K562 (cell line): ENCODE results near the gene PRC1. TPM values are rescaled to one million over a fixed set of nuclear protein-coding genes. Genes with fewer than 3 reads are reported as not detected.

Experiments
- ARID1B ChIP-seq: fragments of 450-650 bp; IDR thresholded peaks from 2 replicates; pipeline ENCODE4 v1.6.1; 2016; ENCODE audit warnings: antibody characterized with exemption, mild to moderate bottlenecking, inconsistent platforms
- BHLHE40 ChIP-seq: IDR thresholded peaks from 2 replicates; pipeline ENCODE4 v1.6.1; 2011; ENCODE audit warnings: low read length, improper control_type of control experiment
- CBX1 ChIP-seq: sonication (generic); IDR thresholded peaks from 2 replicates; pipeline ENCODE4 v1.6.1; 2016; ENCODE audit warnings: antibody characterized with exemption, low read depth, mild to moderate bottlenecking
- CHCHD3 ChIP-seq: fragments of 250-450 bp; sonication (Bioruptor Pico); IDR thresholded peaks from 2 replicates; pipeline ENCODE4 v2.1.2; 2022; ENCODE audit warnings: mild to moderate bottlenecking
- CREB1 ChIP-seq, 2 experiments: sonication (generic) in 1 of 2; formaldehyde crosslinking in 1 of 2; IDR thresholded peaks; 2 replicates each; pipeline versions ENCODE4 v1.6.1 to v1.8.0; 2012 to 2022; ENCODE audit warnings: inconsistent platforms in 1 of 2, mild to moderate bottlenecking in 1 of 2, missing genetic modification reagents in 1 of 2, moderate library complexity in 1 of 2
- GTF2A2 ChIP-seq: IDR thresholded peaks from 2 replicates; pipeline ENCODE4 v1.6.1; 2016; ENCODE audit warnings: mild to moderate bottlenecking, missing genetic modification characterization, missing compliant biosample characterization
- GTF2E2 ChIP-seq: fragments of 200-800 bp; sonication (Bioruptor generic); IDR thresholded peaks from 2 replicates; pipeline ENCODE4 v1.6.1; 2016; ENCODE audit warnings: missing genetic modification characterization, missing compliant biosample characterization
- HDGF ChIP-seq: fragments of 450-650 bp; IDR thresholded peaks from 2 replicates; pipeline ENCODE4 v1.6.1; 2016
- MIER1 ChIP-seq: fragments of 450-650 bp; IDR thresholded peaks from 2 replicates; pipeline ENCODE4 v1.6.1; 2016; ENCODE audit warnings: antibody characterized with exemption, mild to moderate bottlenecking, low read depth
- MTF1 ChIP-seq: fragments of 250-450 bp; sonication (Bioruptor Pico); IDR thresholded peaks from 2 replicates; pipeline ENCODE4 v1.9.0; 2021; ENCODE audit warnings: moderate library complexity, mild to moderate bottlenecking, inconsistent platforms, borderline replicate concordance
- NCOA4 ChIP-seq: fragments of 450-650 bp; IDR thresholded peaks from 2 replicates; pipeline ENCODE4 v1.6.1; 2018; ENCODE audit warnings: mild to moderate bottlenecking; ENCODE audit not compliant: partially characterized antibody
- NUFIP1 ChIP-seq: fragments of 450-650 bp; IDR thresholded peaks from 2 replicates; pipeline ENCODE4 v1.6.1; 2018; ENCODE audit not compliant: partially characterized antibody
- POLR2AphosphoS5 ChIP-seq: IDR thresholded peaks from 2 replicates; pipeline ENCODE4 v1.6.1; 2011; ENCODE audit warnings: mild to moderate bottlenecking, low read depth, low read length, moderate library complexity; ENCODE audit not compliant: control insufficient read depth, insufficient read depth
- PTBP1 ChIP-seq: fragments of 200-400 bp; formaldehyde crosslinking; IDR thresholded peaks from 2 replicates; pipeline ENCODE4 v1.6.1; 2017; ENCODE audit warnings: low read depth, low read length
- SNRNP70 ChIP-seq: fragments of 200-400 bp; formaldehyde crosslinking; optimal IDR thresholded peaks from 2 replicates; pipeline ENCODE3; 2017; ENCODE audit warnings: low read depth, low read length
- TBL1XR1 ChIP-seq, 2 experiments: IDR thresholded peaks; 2 replicates each; pipeline ENCODE4 v1.6.1; 2012; ENCODE audit warnings: improper control_type of control experiment in 2 of 2, low read length in 2 of 2, mild to moderate bottlenecking in 1 of 2
- TOE1 ChIP-seq, 2 experiments: fragments of 450-650 bp in 1 of 2; sonication (generic) in 1 of 2; formaldehyde crosslinking in 1 of 2; IDR thresholded peaks; 2 replicates each; pipeline versions ENCODE4 v1.7.1 to v1.8.0; 2016 to 2022; ENCODE audit warnings: borderline replicate concordance in 2 of 2, mild to moderate bottlenecking in 2 of 2, antibody characterized with exemption in 1 of 2, inconsistent platforms in 1 of 2, low read depth in 1 of 2, missing genetic modification reagents in 1 of 2, moderate library complexity in 1 of 2
- TSC22D4 ChIP-seq: fragments of 450-650 bp; IDR thresholded peaks from 2 replicates; pipeline ENCODE4 v1.6.1; 2016; ENCODE audit warnings: missing genetic modification characterization, missing biosample characterization, control low read depth
- ZNF140 ChIP-seq: fragments of 250-450 bp; sonication (Bioruptor Pico); IDR thresholded peaks from 2 replicates; pipeline ENCODE4 v1.8.0; 2021; ENCODE audit warnings: moderate library complexity, mild to moderate bottlenecking, inconsistent platforms
- ZNF695 ChIP-seq: fragments of 450-650 bp; formaldehyde crosslinking; IDR thresholded peaks from 2 replicates; pipeline ENCODE4 v1.4.0; 2020; ENCODE audit warnings: mild to moderate bottlenecking, moderate library complexity
- polyA plus RNA-seq, 8 experiments: library from polyadenylated mRNA; depleted of rRNA in 4 of 8; stranded (reverse) in 5 of 8; unstranded in 3 of 8; fragments of >200 nt; fragmentation: Nextera tagmentation in 2 of 8; fragmentation: Illumina TruSeq in 1 of 8; extraction: Ambion mirVana in 2 of 8; extraction: Trizol in 1 of 8; gene quantifications; 2 replicates each; pipeline versions ENCODE4 v1.2.1 to v1.2.3, GENCODE V29; 2011 to 2014; ENCODE audit warnings: inconsistent platforms in 1 of 8, missing spikeins in 1 of 8
- total RNA-seq, 7 experiments: library from RNA; depleted of rRNA in 6 of 7; stranded (reverse); fragments of >200 nt in 6 of 7; fragmentation: Illumina TruSeq in 2 of 7; extraction: Trizol in 2 of 7; gene quantifications; 2 replicates each; pipeline versions ENCODE4 v1.2.1 to v1.2.3, GENCODE V29; 2011 to 2021; ENCODE audit warnings: low replicate concordance in 1 of 7
- TF ChIP-seq, protein P1 (sequence below): fragments of 250-450 bp; sonication (Bioruptor Pico); IDR thresholded peaks from 2 replicates; pipeline ENCODE4 v1.4.0; 2020; ENCODE audit warnings: mild to moderate bottlenecking
- TF ChIP-seq, protein P2 (sequence below): fragments of 200-400 bp; formaldehyde crosslinking; IDR thresholded peaks from 2 replicates; pipeline ENCODE4 v1.6.1; 2017; ENCODE audit warnings: mild to moderate bottlenecking, low read depth, low read length, moderate library complexity
- TF ChIP-seq, protein P3 (sequence below), 2 experiments: fragments of 450-650 bp; conservative IDR thresholded peaks; 2 replicates each; pipeline ENCODE4 v1.6.1; 2017; ENCODE audit warnings: mild to moderate bottlenecking in 2 of 2, moderate library complexity in 2 of 2

Gene PRC1
- total and polyA plus RNA-seq, 9 of the 15 experiments (the other 6 are each of a cell fraction or from before 2014, with no cell fraction given), result 156 to 391 (median 240) TPM

DNA sequence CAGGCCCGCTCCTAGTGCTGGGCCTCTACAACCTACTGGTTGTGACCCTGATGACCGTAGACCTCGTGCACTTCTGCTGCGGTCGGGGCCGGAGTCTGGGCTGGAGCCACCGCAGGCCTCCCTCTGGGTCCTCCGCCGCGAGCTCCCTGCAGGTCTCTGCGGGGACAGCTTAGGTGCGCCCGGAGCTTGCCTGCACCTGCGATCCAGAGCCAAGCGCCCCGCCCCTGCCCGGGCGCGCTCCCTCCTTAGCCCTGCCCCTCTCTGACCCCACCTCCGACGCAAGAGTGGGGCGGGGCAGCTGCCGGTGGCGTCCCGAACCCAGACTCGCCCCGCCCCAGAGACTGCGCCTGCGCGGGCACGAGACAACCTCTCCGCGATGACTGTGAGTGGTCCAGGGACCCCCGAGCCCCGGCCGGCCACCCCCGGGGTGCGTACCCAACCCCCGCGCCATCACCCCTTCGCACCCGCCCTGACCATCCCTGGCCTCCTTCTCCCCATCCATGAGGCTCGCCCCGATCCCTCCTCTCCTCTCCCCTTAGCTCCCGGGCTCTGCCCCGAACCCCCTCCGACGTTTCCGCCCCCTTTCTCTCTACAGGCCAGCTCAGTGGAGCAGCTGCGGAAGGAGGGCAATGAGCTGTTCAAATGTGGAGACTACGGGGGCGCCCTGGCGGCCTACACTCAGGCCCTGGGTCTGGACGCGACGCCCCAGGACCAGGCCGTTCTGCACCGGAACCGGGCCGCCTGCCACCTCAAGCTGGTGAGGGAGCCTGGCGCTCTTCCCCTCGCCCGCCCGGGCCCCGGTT is 59.2 kb downstream of the PRC1 start, which contains the start of gene UNC45A (continued):
- TF ChIP-seq, protein P1, sequence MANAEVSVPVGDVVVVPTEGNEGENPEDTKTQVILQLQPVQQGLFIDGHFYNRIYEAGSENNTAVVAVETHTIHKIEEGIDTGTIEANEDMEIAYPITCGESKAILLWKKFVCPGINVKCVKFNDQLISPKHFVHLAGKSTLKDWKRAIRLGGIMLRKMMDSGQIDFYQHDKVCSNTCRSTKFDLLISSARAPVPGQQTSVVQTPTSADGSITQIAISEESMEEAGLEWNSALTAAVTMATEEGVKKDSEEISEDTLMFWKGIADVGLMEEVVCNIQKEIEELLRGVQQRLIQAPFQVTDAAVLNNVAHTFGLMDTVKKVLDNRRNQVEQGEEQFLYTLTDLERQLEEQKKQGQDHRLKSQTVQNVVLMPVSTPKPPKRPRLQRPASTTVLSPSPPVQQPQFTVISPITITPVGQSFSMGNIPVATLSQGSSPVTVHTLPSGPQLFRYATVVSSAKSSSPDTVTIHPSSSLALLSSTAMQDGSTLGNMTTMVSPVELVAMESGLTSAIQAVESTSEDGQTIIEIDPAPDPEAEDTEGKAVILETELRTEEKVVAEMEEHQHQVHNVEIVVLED (CRISPR knock-in tag), result 0 out of 2 replicates have a peak, but pooled peaks have one; percentile 16
- TF ChIP-seq, protein P2, sequence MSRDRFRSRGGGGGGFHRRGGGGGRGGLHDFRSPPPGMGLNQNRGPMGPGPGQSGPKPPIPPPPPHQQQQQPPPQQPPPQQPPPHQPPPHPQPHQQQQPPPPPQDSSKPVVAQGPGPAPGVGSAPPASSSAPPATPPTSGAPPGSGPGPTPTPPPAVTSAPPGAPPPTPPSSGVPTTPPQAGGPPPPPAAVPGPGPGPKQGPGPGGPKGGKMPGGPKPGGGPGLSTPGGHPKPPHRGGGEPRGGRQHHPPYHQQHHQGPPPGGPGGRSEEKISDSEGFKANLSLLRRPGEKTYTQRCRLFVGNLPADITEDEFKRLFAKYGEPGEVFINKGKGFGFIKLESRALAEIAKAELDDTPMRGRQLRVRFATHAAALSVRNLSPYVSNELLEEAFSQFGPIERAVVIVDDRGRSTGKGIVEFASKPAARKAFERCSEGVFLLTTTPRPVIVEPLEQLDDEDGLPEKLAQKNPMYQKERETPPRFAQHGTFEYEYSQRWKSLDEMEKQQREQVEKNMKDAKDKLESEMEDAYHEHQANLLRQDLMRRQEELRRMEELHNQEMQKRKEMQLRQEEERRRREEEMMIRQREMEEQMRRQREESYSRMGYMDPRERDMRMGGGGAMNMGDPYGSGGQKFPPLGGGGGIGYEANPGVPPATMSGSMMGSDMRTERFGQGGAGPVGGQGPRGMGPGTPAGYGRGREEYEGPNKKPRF, result no peak
- peak; percentile 87 for TF ChIP-seq BHLHE40
- TF ChIP-seq TOE1 (IDR thresholded peaks at IDR 0.05; ENCODE audit: borderline replicate concordance), result 0 out of 2 replicates have a peak, but pooled peaks have one; percentile 30
- TF ChIP-seq TOE1 (CRISPR knock-in tag; IDR thresholded peaks at IDR 0.05; ENCODE audit: borderline replicate concordance, low read depth), result no peak; the same call in 1 of the 2 replicates
- no peak for TF ChIP-seq PTBP1
- TF ChIP-seq CBX1, result 0 out of 2 replicates have a peak, but pooled peaks have one; percentile 64
- TF ChIP-seq MIER1, result no peak
- TF ChIP-seq CHCHD3 (CRISPR knock-in tag), result no peak
- no peak for TF ChIP-seq SNRNP70
- no peak for TF ChIP-seq POLR2AphosphoS5
- TF ChIP-seq ZNF695, result no peak
- no peak for TF ChIP-seq NUFIP1
- TF ChIP-seq ARID1B, result 0 out of 2 replicates have a peak, but pooled peaks have one; percentile 22
- TF ChIP-seq MTF1 (CRISPR knock-in tag), result no peak
- TF ChIP-seq HDGF, result no peak
- TF ChIP-seq GTF2A2 (tag), result no peak
- no peak for TF ChIP-seq GTF2E2 (tag)
- TF ChIP-seq, protein P3, sequence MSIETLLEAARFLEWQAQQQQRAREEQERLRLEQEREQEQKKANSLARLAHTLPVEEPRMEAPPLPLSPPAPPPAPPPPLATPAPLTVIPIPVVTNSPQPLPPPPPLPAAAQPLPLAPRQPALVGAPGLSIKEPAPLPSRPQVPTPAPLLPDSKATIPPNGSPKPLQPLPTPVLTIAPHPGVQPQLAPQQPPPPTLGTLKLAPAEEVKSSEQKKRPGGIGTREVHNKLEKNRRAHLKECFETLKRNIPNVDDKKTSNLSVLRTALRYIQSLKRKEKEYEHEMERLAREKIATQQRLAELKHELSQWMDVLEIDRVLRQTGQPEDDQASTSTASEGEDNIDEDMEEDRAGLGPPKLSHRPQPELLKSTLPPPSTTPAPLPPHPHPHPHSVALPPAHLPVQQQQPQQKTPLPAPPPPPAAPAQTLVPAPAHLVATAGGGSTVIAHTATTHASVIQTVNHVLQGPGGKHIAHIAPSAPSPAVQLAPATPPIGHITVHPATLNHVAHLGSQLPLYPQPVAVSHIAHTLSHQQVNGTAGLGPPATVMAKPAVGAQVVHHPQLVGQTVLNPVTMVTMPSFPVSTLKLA (conservative IDR thresholded peaks at IDR 0.05), result peak in 1 of 2 experiments; percentile 54; a peak in 1 of 4 replicates
- no peak for TF ChIP-seq TSC22D4 (tag)
- TF ChIP-seq TBL1XR1 (IDR thresholded peaks at IDR 0.05; ENCODE audit: low read length in 2 of 2), result no peak
- TF ChIP-seq ZNF140 (CRISPR knock-in tag), result no peak
- TF ChIP-seq NCOA4, result no peak
- TF ChIP-seq CREB1 (IDR thresholded peaks at IDR 0.05), result no peak
- no peak; the same call in 1 of the 2 replicates for TF ChIP-seq CREB1 (CRISPR knock-in tag; IDR thresholded peaks at IDR 0.05)
